ENCODE measurements around the gene TRPV3.
"Not testable (repeated sequence)": the region's sequence is repeated elsewhere in the genome, so short reads cannot be mapped to it uniquely, and the experiment has no call there.

The TRPV3 gene

DNA sequence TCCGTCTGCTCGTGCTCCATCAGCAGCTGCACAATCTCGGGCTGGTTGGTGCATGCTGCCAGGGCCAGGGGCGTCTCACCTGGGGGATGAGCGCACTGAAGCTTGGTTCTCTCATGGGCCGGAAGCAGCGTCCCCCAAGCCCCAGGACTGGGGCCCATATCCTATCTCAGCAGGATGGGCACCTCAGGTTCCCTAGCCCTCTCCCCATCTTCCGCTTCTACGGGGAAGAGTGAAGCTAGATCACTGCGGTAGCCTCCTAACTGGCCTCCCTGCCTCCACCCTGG is 24.8 kb downstream of the TRPV3 start:
- Histone ChIP-seq H2AFZ (ENCODE audit: low read depth, low read length) (no peak overlapping the region), H3K27me3 (ENCODE audit: insufficient read depth, low read length) (no peaks in the 10 kb centered on the region), H3K4me1 (ENCODE audit: insufficient read depth, low read length) (peaks cover 26% of the 10 kb centered on the region)

DNA sequence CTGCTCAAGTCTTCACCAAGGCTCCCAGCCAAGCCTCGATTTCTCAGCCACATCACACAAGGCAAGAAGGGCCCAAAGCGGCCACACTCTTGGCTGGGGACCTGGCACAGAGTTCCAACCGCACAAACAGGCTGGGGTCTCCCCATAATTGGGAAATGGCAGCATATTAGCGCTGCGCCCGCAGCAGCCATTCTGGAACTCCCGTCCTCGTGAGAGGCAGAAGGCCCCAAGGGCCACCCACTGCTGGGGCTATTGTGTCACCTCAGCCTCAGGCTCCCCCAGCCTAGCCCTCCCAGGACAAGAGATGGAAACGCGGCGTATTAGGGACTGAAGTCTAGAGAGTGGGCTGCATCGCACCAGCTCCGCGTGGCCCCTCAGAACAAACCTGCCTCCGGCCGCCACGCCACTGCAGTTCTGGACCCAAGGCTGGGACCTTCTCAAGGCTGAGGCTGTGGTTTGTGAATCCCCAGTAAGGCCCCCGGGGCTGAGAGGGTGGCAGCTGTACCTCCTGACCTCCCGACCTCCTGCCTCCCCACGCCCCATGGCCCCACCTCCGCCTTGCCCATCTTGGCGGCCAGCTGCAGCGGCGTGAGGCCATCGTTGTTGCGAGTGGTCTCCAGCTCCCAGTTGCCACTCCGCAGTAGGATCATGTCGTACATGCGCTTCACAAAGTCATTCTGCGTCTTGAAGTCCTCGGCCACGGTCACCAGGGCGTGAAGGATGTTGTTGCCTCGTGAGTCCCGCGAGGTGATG is 25.3 kb downstream of the TRPV3 start:
- Histone ChIP-seq H3K9me3 (ENCODE audit: low read length) (no peaks in the 10 kb centered on the region), H3K4me3 (ENCODE audit: low read length) (no peak overlapping the region), H2AFZ (ENCODE audit: low read depth, low read length) (no peak overlapping the region), H3K4me1 (ENCODE audit: insufficient read depth, low read length) (peaks cover 26% of the 10 kb centered on the region), H3K27me3 (ENCODE audit: insufficient read depth, low read length) (no peaks in the 10 kb centered on the region), H3K36me3 (ENCODE audit: insufficient read depth, low read length) (no peaks in the 10 kb centered on the region)

More for the DNA sequence above, 24.8 kb downstream of the TRPV3 start:
- Histone ChIP-seq H3K4me3 (ENCODE audit: low read length) (no peak overlapping the region), H3K9me3 (ENCODE audit: low read length) (no peaks in the 10 kb centered on the region), H3K36me3 (ENCODE audit: insufficient read depth, low read length) (no peaks in the 10 kb centered on the region)

- Histone ChIP-seq H3K4me1 (ENCODE audit: insufficient read depth, low read length) (peaks cover 26% of the 10 kb centered on the region), H3K36me3 (ENCODE audit: insufficient read depth, low read length) (no peaks in the 10 kb centered on the region), H2AFZ (ENCODE audit: low read depth, low read length) (no peak overlapping the region), H3K27me3 (ENCODE audit: insufficient read depth, low read length) (no peaks in the 10 kb centered on the region), H3K9me3 (ENCODE audit: low read length) (no peaks in the 10 kb centered on the region), H3K4me3 (ENCODE audit: low read length) (no peak overlapping the region)
Measured at GRCh38 chr17:3531266-3532101, 26.1 kb downstream of the TRPV3 start.

- H3K9me3 ChIP-seq (ENCODE audit: low read length) = no peaks in the 10 kb centered on the region
- H3K27me3 ChIP-seq (ENCODE audit: insufficient read depth, low read length) = no peaks in the 10 kb centered on the region
- no peak overlapping the region for H3K4me3 ChIP-seq (ENCODE audit: low read length)
- no peaks in the 10 kb centered on the region for H3K36me3 ChIP-seq (ENCODE audit: insufficient read depth, low read length)
- H2AFZ ChIP-seq (ENCODE audit: low read depth, low read length) = peak overlapping the region; percentile 21
- H3K4me1 ChIP-seq (ENCODE audit: insufficient read depth, low read length) = peaks cover 26% of the 10 kb centered on the region
Measured at GRCh38 chr17:3529817-3530741, 27.5 kb downstream of the TRPV3 start.

GRCh38 chr17:3528880-3529511 is 28.6 kb downstream of the TRPV3 start:
- peaks cover 26% of the 10 kb centered on the region for H3K4me1 ChIP-seq (ENCODE audit: insufficient read depth, low read length)
- H3K36me3 ChIP-seq (ENCODE audit: insufficient read depth, low read length) = no peaks in the 10 kb centered on the region
- no peaks in the 10 kb centered on the region for H3K9me3 ChIP-seq (ENCODE audit: low read length)
- H3K4me3 ChIP-seq (ENCODE audit: low read length) = peak overlapping the region; percentile 1
- H2AFZ ChIP-seq (ENCODE audit: low read depth, low read length) = no peak overlapping the region
- no peaks in the 10 kb centered on the region for H3K27me3 ChIP-seq (ENCODE audit: insufficient read depth, low read length)

DNA sequence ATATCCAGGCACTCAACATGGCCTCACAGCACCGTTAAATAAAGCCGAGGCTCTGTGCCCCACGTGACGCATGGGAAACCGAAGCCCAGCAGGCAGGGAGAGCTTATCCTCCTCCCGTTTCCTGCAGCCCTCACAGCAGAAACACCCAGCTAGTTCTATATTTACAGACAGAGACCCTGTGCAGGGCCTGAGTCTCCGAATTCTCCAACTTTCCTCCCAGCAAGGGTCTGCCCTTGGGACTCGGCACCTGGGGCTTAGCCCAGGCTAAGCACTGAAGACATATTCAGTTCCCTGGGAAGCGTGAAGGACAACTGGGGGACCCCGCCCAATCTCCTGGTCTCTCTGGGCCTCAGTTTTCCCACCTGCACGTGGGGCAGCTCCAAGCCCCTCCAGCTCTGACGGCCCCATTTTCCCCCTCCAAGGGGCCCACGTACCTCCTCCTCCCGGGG is 29.2 kb downstream of the TRPV3 start:
- Histone ChIP-seq H3K4me1 (ENCODE audit: insufficient read depth, low read length) (peaks cover 26% of the 10 kb centered on the region), H2AFZ (ENCODE audit: low read depth, low read length) (no peak overlapping the region)

DNA sequence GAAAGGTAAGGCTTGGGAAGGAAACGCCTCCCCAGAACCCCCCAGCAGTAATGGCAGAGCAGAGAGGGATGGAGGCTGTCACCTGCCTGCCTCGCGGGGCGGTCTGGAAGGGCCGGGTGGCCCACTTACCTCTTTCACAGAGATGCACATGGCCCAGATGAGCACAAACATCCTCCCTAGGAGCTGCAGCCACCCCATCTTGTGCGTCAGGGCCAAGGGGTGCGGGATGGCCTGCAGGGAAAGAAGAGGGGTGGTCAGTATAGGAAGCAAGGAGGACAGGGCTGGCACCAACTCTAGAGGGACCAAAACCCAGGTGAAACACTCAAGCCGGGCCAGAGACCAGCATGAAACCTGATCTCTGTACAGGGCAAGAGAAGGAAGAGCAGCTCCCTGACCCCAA is 29.7 kb downstream of the TRPV3 start:
- no peak overlapping the region for H2AFZ ChIP-seq (ENCODE audit: low read depth, low read length)
- H3K9me3 ChIP-seq (ENCODE audit: low read length) = no peaks in the 10 kb centered on the region
- H3K27me3 ChIP-seq (ENCODE audit: insufficient read depth, low read length) = no peaks in the 10 kb centered on the region
- peaks cover 26% of the 10 kb centered on the region for H3K4me1 ChIP-seq (ENCODE audit: insufficient read depth, low read length)
- no peak overlapping the region for H3K4me3 ChIP-seq (ENCODE audit: low read length)
- no peaks in the 10 kb centered on the region for H3K36me3 ChIP-seq (ENCODE audit: insufficient read depth, low read length)

More for the DNA sequence above, 29.2 kb downstream of the TRPV3 start:
- Histone ChIP-seq H3K27me3 (ENCODE audit: insufficient read depth, low read length) (no peaks in the 10 kb centered on the region), H3K9me3 (ENCODE audit: low read length) (no peaks in the 10 kb centered on the region), H3K4me3 (ENCODE audit: low read length) (peak overlapping the region; percentile 1), H3K36me3 (ENCODE audit: insufficient read depth, low read length) (no peaks in the 10 kb centered on the region)

DNA sequence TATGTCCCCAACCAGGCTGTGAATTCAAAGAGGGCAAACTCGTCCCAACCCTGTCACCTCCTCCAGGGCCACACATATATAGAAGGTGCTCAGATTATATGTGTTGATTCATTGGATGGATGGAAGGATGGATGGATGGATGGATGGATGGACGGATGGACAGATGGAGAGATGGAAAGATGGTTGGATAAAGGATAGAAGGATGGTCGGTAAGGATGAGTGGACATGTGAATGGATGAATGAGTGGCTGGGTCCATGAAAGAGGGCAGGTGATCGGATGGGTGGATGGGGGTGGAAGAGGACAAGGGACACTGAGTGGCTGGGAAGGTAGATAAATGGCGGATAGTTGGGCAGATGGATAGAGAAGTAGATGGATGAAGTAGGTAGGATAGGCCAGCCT is 30.1 kb downstream of the TRPV3 start:
- no peaks in the 10 kb centered on the region for H3K27me3 ChIP-seq (ENCODE audit: insufficient read depth, low read length)
- H3K4me3 ChIP-seq (ENCODE audit: low read length) = no peak overlapping the region
- no peak overlapping the region for H2AFZ ChIP-seq (ENCODE audit: low read depth, low read length)
- H3K9me3 ChIP-seq (ENCODE audit: low read length) = no peaks in the 10 kb centered on the region
- no peaks in the 10 kb centered on the region for H3K36me3 ChIP-seq (ENCODE audit: insufficient read depth, low read length)
- peaks cover 26% of the 10 kb centered on the region for H3K4me1 ChIP-seq (ENCODE audit: insufficient read depth, low read length)

DNA sequence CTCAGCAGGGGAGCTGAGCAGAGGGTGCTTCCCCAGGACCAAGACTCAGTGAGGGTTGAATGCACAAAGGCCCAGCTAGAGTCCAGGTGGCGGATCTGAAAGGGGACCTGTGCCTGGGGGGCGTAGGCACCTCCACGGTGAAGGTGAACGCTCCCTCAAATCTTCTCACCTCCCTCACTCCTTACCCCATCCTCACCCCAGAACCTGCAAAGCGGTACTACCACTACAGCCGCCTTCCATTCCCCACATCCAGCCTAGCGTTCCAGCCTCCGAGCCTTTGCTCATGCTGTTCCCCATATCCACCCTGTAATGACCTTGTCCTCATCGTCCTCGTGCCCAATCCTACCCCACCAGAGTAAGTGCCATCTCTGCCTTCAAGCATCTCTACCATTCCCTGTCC is 30.6 kb downstream of the TRPV3 start:
- Histone ChIP-seq H3K4me3 (ENCODE audit: low read length) (no peak overlapping the region), H3K4me1 (ENCODE audit: insufficient read depth, low read length) (peaks cover 26% of the 10 kb centered on the region), H3K27me3 (ENCODE audit: insufficient read depth, low read length) (no peaks in the 10 kb centered on the region), H3K36me3 (ENCODE audit: insufficient read depth, low read length) (no peaks in the 10 kb centered on the region), H2AFZ (ENCODE audit: low read depth, low read length) (no peak overlapping the region), H3K9me3 (ENCODE audit: low read length) (no peaks in the 10 kb centered on the region)

DNA sequence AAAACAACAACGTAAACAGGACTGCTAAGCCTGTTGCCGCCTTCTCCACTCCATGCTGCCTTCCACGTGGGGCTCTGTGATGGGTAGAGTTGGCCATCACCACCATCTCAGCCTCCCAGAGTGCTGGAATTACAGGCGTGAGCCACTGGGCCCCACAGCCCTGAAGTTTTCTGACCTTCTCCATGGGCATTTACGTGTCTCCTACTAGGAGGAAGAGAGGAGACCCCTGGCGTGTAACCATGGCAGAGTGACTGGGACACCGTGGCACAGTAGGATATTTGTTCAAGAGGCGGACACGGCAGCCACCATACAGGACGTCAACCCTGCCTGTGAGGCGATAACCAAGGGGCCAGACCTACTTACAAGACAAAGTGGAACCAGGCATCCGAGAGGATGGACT is 31.1 kb downstream of the TRPV3 start:
- Histone ChIP-seq H2AFZ (ENCODE audit: low read depth, low read length) (no peak overlapping the region), H3K36me3 (ENCODE audit: insufficient read depth, low read length) (no peaks in the 10 kb centered on the region), H3K27me3 (ENCODE audit: insufficient read depth, low read length) (no peaks in the 10 kb centered on the region), H3K4me3 (ENCODE audit: low read length) (no peak overlapping the region), H3K9me3 (ENCODE audit: low read length) (no peaks in the 10 kb centered on the region), H3K4me1 (ENCODE audit: insufficient read depth, low read length) (peaks cover 26% of the 10 kb centered on the region)

DNA sequence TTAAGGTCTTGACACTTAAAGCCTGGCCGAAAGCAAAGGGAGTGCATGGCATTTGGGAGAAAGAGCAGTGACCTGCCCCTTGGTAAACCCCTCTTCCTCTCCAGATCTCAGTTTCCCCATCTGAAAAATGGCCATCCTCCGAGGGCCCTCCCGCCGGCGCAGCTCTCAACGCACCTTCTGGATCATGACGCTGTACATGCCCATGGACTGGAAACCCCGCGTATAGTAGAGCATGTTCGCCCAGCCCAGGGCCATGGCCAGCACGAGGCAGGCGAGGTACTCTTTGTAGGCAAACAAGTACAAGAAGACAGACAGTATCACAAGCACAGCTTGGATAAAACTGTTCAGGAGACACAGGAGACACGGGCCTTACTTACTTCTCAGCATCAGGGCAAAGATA is 33.6 kb downstream of the TRPV3 start:
- no peaks in the 10 kb centered on the region for H3K9me3 ChIP-seq (ENCODE audit: low read length)
- H2AFZ ChIP-seq (ENCODE audit: low read depth, low read length) = no peak overlapping the region
- no peaks in the 10 kb centered on the region for H3K36me3 ChIP-seq (ENCODE audit: insufficient read depth, low read length)
- H3K27me3 ChIP-seq (ENCODE audit: insufficient read depth, low read length) = no peaks in the 10 kb centered on the region
- peaks cover 11% of the 10 kb centered on the region for H3K4me1 ChIP-seq (ENCODE audit: insufficient read depth, low read length)
- H3K4me3 ChIP-seq (ENCODE audit: low read length) = no peak overlapping the region

- H3K9me3 ChIP-seq (ENCODE audit: low read length); H3K36me3 ChIP-seq (ENCODE audit: insufficient read depth, low read length); H3K4me1 ChIP-seq (ENCODE audit: insufficient read depth, low read length); H3K4me3 ChIP-seq (ENCODE audit: low read length); H3K27me3 ChIP-seq (ENCODE audit: insufficient read depth, low read length); H2AFZ ChIP-seq (ENCODE audit: low read depth, low read length): not testable (repeated sequence)
Measured at GRCh38 chr17:3519472-3519871, 38.1 kb downstream of the TRPV3 start.

Measured in neuron (in vitro differentiated cells).